NAMALWA (cell line): ENCODE measurements around the gene TMED4.
"Not testable (repeated sequence)": the region's sequence is repeated elsewhere in the genome, so short reads cannot be mapped to it uniquely, and the experiment has no call there.

Experiments
- DNase-seq: peaks from one replicate; pipeline ENCODE4 v3.0.0-alpha.2; 2015; ENCODE audit warnings: low spot score

TMED4 gene

DNA sequence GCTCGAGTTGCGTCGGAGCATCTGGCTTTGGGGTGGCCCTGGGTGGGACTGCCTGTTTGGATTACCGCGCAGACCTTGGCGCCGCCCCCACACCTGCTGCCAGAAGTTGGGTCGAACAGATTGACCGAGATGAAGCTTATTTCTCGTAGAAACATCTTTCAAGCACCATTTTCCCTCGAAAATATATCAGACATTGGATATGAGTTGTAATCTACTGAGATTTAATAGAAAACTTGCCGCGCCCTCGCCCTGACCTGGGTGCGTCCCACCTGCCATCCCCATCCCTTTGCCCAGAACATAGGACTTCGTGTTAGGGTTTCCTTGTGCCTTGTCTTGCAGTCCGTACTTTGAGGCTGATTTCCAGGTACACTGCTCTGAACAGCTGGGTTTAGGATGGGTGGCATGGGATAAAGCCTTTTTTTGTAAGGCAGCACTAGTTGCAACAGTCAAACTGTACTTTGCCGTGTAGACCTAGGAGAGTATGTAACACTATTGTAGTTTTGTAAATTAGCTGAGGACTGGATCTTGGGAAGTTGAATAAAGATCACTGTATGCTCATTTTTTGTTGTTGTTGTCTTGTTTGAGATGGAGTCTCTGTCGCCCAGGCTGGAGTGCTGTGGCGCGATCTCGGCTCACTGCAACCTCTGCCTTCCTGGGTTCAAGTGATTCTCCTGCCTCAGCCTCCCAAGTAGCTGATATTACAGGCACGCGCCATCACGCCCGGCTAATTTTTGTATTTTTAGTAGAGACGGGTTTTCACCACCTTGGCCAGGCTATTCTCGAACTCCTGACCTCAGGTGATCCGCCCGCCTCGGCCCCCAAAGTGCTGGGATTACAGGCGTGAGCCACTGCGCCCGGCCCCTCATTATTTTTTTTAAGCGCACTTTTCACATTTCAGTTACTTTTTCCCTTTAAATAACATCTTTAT, 25.4 kb upstream of the TMED4 start:
- no peak for DNase-seq

DNA sequence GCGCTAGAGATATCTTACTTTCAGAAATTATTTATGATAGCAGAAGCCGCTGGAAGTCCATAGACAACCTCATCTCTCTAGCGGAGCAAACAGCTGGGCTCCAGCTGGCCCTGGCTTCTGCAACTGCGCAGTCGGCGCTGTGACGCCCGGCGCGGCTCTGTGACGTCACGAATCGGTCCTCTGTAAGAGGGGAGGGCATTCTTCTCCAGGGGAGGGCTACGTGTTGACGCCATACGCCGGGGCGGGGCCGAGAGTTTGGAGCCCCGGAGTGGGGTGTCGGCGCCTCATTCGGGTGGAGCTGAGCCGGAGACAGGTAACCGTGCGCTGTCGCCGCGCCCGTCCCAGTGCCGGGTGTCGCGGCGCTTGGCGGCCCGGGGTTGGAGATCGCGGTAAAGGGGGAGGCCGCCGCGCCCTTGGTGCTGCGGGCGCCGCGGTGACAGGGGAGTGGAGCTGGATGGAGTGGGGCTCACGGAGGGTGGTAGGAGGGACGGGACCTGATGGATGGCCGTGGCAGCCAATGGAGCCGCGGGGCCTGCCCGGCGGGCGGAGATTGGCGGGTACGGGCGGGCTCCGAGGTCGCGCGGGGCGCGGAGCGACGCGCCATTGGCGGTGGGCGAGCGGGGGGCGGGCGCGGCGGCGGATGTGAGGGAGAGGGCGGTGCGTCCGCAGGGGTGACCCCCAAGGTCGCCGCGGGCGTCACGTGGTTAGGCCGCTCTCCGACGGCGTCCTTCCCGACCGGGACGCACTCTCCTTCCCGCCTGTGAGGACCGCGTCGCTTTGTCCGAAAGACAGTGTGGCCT, 24.5 kb upstream of the TMED4 start, which contains the start of gene OGDH:
TSS of gene OGDH (plus strand) at position 287 of the 800 bp plus-strand sequence. CDS start 17,717 bp downstream, outside the sequence.
- DNase-seq = peak; percentile 99

DNA sequence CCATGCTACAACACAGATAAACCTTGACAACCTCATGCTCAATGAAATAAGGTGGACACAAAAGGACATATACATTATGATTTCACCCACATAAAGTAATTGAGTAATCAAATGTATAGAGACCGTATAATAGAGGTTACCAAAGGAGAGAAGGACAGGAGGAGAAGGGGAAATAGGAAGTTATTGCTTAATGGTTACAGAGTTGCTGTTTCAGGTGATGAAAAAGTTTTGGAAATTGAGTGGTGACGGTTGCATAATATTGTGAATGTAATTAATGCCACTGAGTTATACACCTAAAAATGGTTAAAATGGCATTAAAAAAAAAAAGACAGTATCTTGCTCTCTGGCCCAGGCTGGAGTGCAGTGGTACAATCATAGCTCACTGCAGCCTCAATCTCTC, 22.9 kb upstream of the TMED4 start:
- no peak for DNase-seq

- DNase-seq = no peak
Observed at GRCh38 chr7:44603193-44603592, 21.2 kb upstream of the TMED4 start.

DNA sequence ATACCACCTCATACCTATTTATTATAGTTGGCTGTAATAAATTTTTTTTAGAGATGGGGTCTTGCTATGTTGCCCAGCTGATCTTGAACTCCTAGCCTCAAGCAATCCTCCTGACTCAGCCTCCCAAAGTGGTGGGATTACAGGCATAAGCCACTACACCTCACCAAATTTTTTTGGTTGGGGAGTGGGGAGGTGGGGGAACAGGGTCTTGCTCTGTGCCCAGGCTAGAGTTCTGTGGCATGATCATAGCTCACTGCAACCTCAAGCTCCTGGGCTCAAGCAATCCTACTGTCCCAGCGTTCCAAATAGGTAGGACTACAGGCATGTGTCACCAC, 20.5 kb upstream of the TMED4 start:
- no peak for DNase-seq

DNA sequence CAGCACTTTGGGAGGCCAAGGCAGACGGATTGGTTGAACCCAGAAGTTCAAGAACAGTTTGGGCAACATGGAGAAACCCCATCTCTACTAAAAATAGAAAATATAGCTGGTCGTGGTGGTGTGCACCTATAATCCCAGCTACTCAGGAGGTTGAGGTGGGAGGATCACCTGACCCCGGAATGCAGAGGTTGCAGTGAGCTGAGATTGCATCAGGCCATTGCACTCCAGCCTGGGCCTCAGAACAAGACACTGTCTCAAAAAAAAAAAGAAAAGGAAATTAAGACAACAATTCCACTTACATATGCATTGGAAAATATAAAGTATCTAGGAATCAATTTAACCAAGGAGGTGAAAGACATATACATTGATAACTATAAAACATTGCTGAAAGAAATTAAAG, 17.2 kb upstream of the TMED4 start:
- no peak for DNase-seq

- DNase-seq = not testable (repeated sequence)
Observed at GRCh38 chr7:44597181-44597580, 15.2 kb upstream of the TMED4 start.

DNA sequence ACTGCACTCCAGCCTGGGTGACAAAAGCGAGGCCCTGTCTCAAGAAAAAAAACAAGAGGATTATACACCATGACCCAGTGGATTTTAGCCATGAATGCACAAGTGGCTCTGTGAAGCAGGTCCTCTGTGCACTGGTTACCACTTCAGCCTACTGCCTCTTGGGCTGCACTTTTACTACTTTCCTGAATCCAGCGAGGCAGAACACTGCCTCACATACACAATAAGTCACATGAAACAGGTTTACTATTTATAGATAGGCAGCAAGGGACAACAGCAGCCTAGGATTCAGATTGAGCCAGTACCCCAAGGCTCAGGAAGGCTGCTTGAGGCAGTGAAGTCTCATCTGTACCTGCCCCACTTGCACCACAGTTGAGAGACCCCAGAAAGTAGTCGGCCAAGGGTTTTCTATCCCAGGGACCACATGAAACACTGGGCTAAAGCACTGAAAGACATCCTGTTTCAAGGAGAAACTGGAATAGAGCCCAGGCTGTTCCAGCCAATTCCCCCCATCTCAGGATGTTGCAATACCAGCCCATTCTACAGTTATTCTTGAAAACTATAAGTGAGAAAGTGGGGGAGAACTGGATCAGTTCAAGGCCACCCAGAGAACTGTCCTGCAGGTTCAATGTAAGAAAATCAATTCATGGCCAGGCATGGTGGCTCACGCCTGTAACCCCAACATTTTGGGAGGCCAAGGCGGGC, 14.1 kb upstream of the TMED4 start:
- no peak for DNase-seq

GRCh38 chr7:44590910-44591309, 8.9 kb upstream of the TMED4 start:
- no peak for DNase-seq

DNA sequence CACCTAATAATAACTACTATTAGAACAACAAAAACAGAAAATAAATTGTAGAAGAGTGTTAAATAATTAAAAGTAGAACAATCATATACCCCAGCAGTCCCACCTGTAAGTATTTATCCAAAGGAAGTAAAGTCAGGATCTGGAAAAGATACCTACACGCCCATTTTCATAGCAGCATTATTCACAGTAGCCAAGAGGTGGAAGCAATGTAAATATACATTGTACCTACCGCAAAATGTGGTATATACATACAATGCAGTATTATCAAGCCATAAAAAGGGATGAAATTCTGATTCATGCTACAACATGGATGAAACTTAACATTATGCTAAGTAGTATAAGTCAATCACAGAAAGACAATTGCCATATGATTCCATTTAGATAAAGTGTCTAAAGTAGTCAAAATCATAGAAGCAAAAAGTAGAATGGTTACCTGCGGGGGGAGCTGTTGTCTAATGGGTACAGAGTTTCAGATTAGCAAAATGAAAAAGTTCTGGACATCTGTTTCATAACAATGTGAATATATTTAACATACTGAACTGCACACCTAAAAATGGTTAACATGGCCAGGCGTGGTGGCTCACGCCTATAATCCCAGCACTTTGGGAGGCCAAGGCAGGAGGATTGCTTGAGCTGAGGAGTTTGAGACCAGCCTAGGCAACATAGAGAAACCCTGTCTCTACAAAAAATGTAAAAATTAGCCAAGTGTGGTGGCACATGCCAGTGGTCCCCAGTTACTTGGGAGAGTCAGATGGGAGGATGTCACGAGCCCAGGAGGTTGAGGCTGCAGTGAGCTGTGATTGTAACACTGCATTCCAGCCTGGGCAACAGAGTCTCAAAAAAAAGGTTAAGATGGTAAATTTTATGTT, 6.0 kb upstream of the TMED4 start:
- peak; percentile 91 for DNase-seq

DNA sequence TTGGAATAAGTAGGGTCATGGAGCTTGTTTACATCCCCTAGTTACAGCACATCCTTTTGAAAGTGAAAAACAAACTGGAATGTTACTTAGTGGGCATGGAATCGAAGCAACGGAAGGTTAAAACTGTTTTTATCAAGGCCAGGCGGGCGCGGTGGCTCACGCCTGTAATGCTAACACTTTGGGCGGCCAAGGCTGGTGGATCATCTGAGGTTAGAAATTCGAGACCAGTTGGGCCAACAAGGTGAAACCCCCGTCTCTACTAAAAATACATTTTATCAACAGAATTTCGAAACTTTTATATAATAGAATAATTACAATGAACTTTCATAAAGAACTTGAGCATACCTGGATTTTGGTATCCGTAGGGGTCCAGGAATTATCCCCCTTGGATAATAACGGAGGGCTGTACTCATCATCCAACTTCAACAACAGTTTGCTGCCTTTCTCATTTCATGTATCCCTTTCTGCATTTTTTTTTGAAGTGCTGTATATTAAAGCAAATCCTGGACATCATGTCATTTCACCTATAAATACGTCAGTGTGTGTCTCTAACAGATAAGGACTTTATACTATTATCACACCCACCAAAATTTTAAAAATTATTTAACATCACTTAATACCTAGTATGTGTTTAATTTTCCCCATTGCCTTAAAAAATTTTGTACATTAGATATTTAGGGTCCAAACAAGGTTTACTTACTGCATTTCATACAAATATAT, 1.3 kb upstream of the TMED4 start:
- no peak for DNase-seq

DNA sequence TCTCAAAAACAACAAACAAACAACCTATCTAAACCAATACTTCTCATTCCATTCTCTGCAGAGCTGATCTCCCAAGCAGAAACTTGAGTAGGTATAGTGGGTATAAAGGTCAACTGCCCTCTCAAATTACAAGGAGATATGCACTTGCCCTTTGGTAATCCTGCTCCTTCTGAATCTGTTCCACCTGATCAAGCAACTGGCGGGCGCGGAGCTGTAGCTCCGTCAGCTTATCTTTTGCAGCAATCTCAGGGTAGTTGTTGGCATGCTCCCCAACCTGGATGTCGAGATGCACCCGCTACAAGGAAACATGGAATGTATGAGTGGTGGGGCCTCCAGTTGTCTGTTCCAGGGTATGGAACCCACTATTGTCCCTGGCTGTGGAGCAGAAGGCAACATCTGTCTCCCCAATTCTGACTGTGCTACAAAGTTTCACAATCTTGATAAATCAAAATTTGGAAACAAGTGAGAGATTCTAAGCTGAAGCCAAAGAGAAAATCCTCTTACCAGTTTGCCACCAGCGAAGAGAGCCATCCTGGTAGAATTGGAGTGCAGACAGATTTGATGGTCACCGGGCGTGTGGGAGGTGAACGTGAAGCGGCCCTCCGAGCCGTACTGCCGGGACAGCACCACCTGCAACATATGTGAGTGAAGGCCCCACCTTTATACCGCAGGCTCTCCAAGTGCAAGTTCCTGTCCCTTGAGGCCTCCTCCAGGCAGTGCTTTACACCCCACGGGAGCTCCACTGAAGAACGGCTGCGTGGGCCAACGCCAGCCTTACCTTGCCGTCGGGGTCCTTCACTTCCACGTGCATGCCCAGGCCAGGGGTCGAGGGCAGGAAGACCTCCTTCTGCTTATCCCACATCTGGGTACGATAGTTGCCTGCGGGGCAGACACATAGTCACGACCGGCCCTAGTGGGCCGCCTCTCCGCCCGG, 819 bp downstream of the TMED4 start:
- DNase-seq = peak; percentile 63

GRCh38 chr7:44576228-44576627, 5.8 kb downstream of the TMED4 start:
- DNase-seq = no peak

- no peak for DNase-seq
Observed at GRCh38 chr7:44575054-44575453, 7.0 kb downstream of the TMED4 start.

GRCh38 chr7:44574287-44574872, 7.7 kb downstream of the TMED4 start:
- DNase-seq = no peak

DNA sequence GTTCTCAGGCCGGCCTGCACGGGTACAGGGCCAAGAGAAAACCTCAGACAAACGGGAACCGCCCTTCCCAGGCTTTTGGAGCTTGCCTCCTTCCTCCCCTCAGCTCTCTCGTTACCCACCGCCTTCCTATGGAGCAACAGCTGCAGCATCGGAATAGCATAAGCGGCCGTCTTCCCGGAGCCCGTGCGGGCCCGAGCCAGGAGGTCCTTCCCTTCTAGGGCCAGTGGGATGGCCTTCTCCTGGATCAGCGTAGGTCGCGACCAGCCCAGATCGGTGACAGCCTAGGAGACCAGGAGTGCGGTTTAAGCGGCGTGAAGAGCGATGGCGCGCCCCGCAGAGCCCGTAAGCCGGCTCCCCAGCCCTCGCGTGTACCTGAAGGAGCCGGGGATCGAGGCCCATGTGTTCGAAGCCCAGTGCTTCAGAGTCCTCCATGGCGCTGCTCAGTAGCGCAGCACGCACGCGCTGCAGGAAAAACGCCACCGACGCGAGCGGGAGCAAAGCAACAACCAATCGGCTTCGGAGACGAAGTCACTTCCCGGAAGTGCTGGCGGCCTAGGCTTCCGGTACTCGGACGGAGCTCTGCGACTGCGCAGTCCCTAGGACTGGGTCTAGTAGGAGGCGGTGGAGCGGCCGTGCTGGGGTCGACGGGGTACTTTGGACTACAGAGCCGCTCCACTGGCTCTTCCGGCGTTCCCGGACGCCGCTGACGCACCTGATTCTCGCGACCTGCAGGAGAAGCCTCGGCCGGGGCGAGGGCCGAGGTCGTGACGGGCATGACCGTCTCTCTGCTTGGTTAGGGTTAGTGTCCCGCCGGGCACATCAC, 8.4 kb downstream of the TMED4 start, which contains the start of gene DDX56:
TSS of gene DDX56 (minus strand) at position 445 of the 823 bp plus-strand sequence. CDS start at position 432, 13 bp downstream.
- DNase-seq = peak; percentile 98

GRCh38 chr7:44572771-44573170, 9.3 kb downstream of the TMED4 start:
- no peak for DNase-seq

GRCh38 chr7:44569959-44570358, 12.1 kb downstream of the TMED4 start:
- no peak for DNase-seq
